Measurements from ENCODE around the gene PDE4B. TPM values are rescaled to one million over a fixed set of nuclear protein-coding genes. Genes with fewer than 3 reads are reported as not detected.
"Not testable (repeated sequence)": the region's sequence is repeated elsewhere in the genome, so short reads cannot be mapped to it uniquely, and the experiment has no call there.

PDE4B gene
- total RNA-seq, 1 experiment from 2014 or later = 3.3 TPM

GRCh38 chr1:66000033-66000637 is 207.4 kb downstream of the PDE4B start:
- H3K27me3 Mint-ChIP-seq (ENCODE audit: insufficient read depth, unreplicated experiment) = peaks cover 75% of the 10 kb centered on the region
- no peak overlapping the region for H3K4me3 Mint-ChIP-seq (ENCODE audit: unreplicated experiment)
- ChIA-PET POLR2A (no interaction called here), CTCF (no interaction called here)
- intact Hi-C loops (cut with micrococcal nuclease) = no loop called here
- DNase-seq (ENCODE audit: unreplicated experiment) = no peak
- no peak for TF ChIP-seq CTCF (IDR thresholded peaks at IDR 0.05; ENCODE audit: unreplicated experiment)
- H3K27ac Mint-ChIP-seq (ENCODE audit: low read depth, unreplicated experiment) = no peak overlapping the region
- no peaks in the 10 kb centered on the region for H3K9me3 Mint-ChIP-seq (ENCODE audit: unreplicated experiment)
- no peaks in the 10 kb centered on the region for H3K36me3 Mint-ChIP-seq (ENCODE audit: insufficient read depth, unreplicated experiment)
- no peaks in the 10 kb centered on the region for H3K4me1 Mint-ChIP-seq (ENCODE audit: insufficient read depth, unreplicated experiment)
- BruUV-seq (replicated peaks) = no TSS peak

- no peaks in the 10 kb centered on the region for H3K36me3 Mint-ChIP-seq (ENCODE audit: insufficient read depth, unreplicated experiment)
- H3K4me1 Mint-ChIP-seq (ENCODE audit: insufficient read depth, unreplicated experiment) = no peaks in the 10 kb centered on the region
- peaks cover 68% of the 10 kb centered on the region for H3K27me3 Mint-ChIP-seq (ENCODE audit: insufficient read depth, unreplicated experiment)
- no TSS peak for BruUV-seq (replicated peaks)
- H3K4me3 Mint-ChIP-seq (ENCODE audit: unreplicated experiment) = no peak overlapping the region
- ChIA-PET POLR2A (no interaction called here), CTCF (no interaction called here)
- no peak for TF ChIP-seq CTCF (IDR thresholded peaks at IDR 0.05; ENCODE audit: unreplicated experiment)
- no peak for DNase-seq (ENCODE audit: unreplicated experiment)
- H3K9me3 Mint-ChIP-seq (ENCODE audit: unreplicated experiment) = no peaks in the 10 kb centered on the region
- intact Hi-C loops (cut with micrococcal nuclease) = no loop called here
- H3K27ac Mint-ChIP-seq (ENCODE audit: low read depth, unreplicated experiment) = no peak overlapping the region
Measured at GRCh38 chr1:66003690-66004089, 211.0 kb downstream of the PDE4B start.

GRCh38 chr1:66006534-66006933 is 213.8 kb downstream of the PDE4B start:
- DNase-seq (ENCODE audit: unreplicated experiment); H3K9me3 Mint-ChIP-seq (ENCODE audit: unreplicated experiment); H3K27ac Mint-ChIP-seq (ENCODE audit: low read depth, unreplicated experiment); H3K4me1 Mint-ChIP-seq (ENCODE audit: insufficient read depth, unreplicated experiment); H3K36me3 Mint-ChIP-seq (ENCODE audit: insufficient read depth, unreplicated experiment); BruUV-seq (replicated peaks); intact Hi-C loops (cut with micrococcal nuclease); POLR2A ChIA-PET; H3K4me3 Mint-ChIP-seq (ENCODE audit: unreplicated experiment): not testable (repeated sequence)
- peaks cover 65% of the 10 kb centered on the region for H3K27me3 Mint-ChIP-seq (ENCODE audit: insufficient read depth, unreplicated experiment)
- CTCF ChIA-PET = interaction anchor here (0.7 kb wide), 1 partner anchor 24 kb away, joined by 5 read pairs; no protein-coding TSS in a partner anchor

- Mint-ChIP-seq H3K4me1 (ENCODE audit: insufficient read depth, unreplicated experiment) (no peaks in the 10 kb centered on the region), H3K27me3 (ENCODE audit: insufficient read depth, unreplicated experiment) (peaks cover 40% of the 10 kb centered on the region), H3K4me3 (ENCODE audit: unreplicated experiment) (no peak overlapping the region), H3K27ac (ENCODE audit: low read depth, unreplicated experiment) (no peak overlapping the region), H3K36me3 (ENCODE audit: insufficient read depth, unreplicated experiment) (no peaks in the 10 kb centered on the region), H3K9me3 (ENCODE audit: unreplicated experiment) (no peaks in the 10 kb centered on the region)
- CTCF ChIA-PET = no interaction called here
- no TSS peak for BruUV-seq (replicated peaks)
- POLR2A ChIA-PET = no interaction called here
- TF ChIP-seq CTCF (IDR thresholded peaks at IDR 0.05; ENCODE audit: unreplicated experiment) = no peak
- DNase-seq (ENCODE audit: unreplicated experiment) = no peak
- intact Hi-C loops (cut with micrococcal nuclease) = no loop called here
Measured at GRCh38 chr1:66012106-66012784, 219.6 kb downstream of the PDE4B start.

Data from MCF 10A (cell line).